Mesenchymal stem cell (in vitro differentiated cells and primary cell): Measurements from ENCODE around the gene VTI1A.

Experiments
- DNase-seq: peaks from one replicate; pipeline ENCODE4 v3.0.0-alpha.2; 2013
- H2AFZ ChIP-seq: one replicate; pipeline ENCODE4 v1.6.1; 2013; ENCODE audit warnings: low read depth, mild to moderate bottlenecking, control low read depth, inconsistent platforms, low read length, moderate library complexity
- H2AK5ac ChIP-seq: 2 replicates; pipeline ENCODE4 v1.6.1; 2013; ENCODE audit warnings: low read length, moderate library complexity, mild to moderate bottlenecking, inconsistent platforms; ENCODE audit not compliant: severe bottlenecking
- H2BK120ac ChIP-seq: one replicate; pipeline ENCODE4 v1.6.1; 2013; ENCODE audit warnings: low read depth, mild to moderate bottlenecking, inconsistent platforms, low read length, moderate library complexity
- H2BK12ac ChIP-seq, 2 experiments: one replicate each; pipeline ENCODE4 v1.6.1; 2013; ENCODE audit warnings: inconsistent platforms in 2 of 2, low read length in 2 of 2, mild to moderate bottlenecking in 2 of 2, moderate library complexity in 2 of 2, control low read depth in 1 of 2
- H2BK15ac ChIP-seq: one replicate; pipeline ENCODE4 v1.6.1; 2013; ENCODE audit warnings: mild to moderate bottlenecking, low read depth, inconsistent platforms; ENCODE audit not compliant: poor library complexity, severe bottlenecking
- H2BK5ac ChIP-seq: 2 replicates; pipeline ENCODE4 v1.6.1; 2013; ENCODE audit warnings: low read depth, mild to moderate bottlenecking, low read length, control low read depth, inconsistent platforms; ENCODE audit not compliant: poor library complexity, severe bottlenecking
- H3K14ac ChIP-seq, 2 experiments: one replicate each; pipeline ENCODE4 v1.6.1; 2013; ENCODE audit warnings: inconsistent platforms in 2 of 2, low read length in 2 of 2, control low read depth in 1 of 2, mild to moderate bottlenecking in 1 of 2, moderate library complexity in 1 of 2
- H3K18ac ChIP-seq, 2 experiments: one replicate each; pipeline ENCODE4 v1.6.1; 2013; ENCODE audit warnings: inconsistent platforms in 2 of 2, low read length in 2 of 2, control low read depth in 1 of 2, low read depth in 1 of 2, mild to moderate bottlenecking in 1 of 2
- H3K23ac ChIP-seq, 2 experiments: one replicate each; pipeline ENCODE4 v1.6.1; 2013; ENCODE audit warnings: inconsistent platforms in 2 of 2, low read length in 2 of 2, mild to moderate bottlenecking in 2 of 2, moderate library complexity in 2 of 2, control low read depth in 1 of 2
- H3K27ac ChIP-seq: 2 replicates; pipeline ENCODE4 v1.5.1; 2013; ENCODE audit warnings: mild to moderate bottlenecking, moderate library complexity, low read length, control low read depth, inconsistent platforms; ENCODE audit not compliant: poor library complexity, severe bottlenecking
- H3K27me3 ChIP-seq, 2 experiments: 2 replicates each; pipeline versions ENCODE4 v1.6.1 to v1.7.0; 2013; ENCODE audit warnings: low read length in 2 of 2, mild to moderate bottlenecking in 2 of 2, moderate library complexity in 2 of 2, control low read depth in 1 of 2, inconsistent platforms in 1 of 2; ENCODE audit not compliant: control insufficient read depth in 1 of 2, insufficient read depth in 1 of 2
- H3K36me3 ChIP-seq, 2 experiments: 2 replicates each; pipeline versions ENCODE4 v1.6.1 to v1.7.0; 2013; ENCODE audit warnings: low read length in 2 of 2, control low read depth in 1 of 2, inconsistent platforms in 1 of 2, low read depth in 1 of 2, mild to moderate bottlenecking in 1 of 2; ENCODE audit not compliant: insufficient read depth in 2 of 2, control insufficient read depth in 1 of 2
- H3K4ac ChIP-seq, 2 experiments: one replicate each; pipeline ENCODE4 v1.6.1; 2013; ENCODE audit warnings: inconsistent platforms in 2 of 2, low read length in 2 of 2, mild to moderate bottlenecking in 2 of 2, moderate library complexity in 2 of 2, control low read depth in 1 of 2, low read depth in 1 of 2
- H3K4me1 ChIP-seq: 2 replicates; pipeline ENCODE4 v1.6.1; 2013; ENCODE audit warnings: low read depth, low read length, control low read depth; ENCODE audit not compliant: control insufficient read depth, insufficient read depth
- H3K4me2 ChIP-seq: 2 replicates; pipeline ENCODE4 v1.6.1; 2013; ENCODE audit warnings: low read length, mild to moderate bottlenecking, inconsistent platforms; ENCODE audit not compliant: poor library complexity, severe bottlenecking
- H3K4me3 ChIP-seq, 2 experiments: 2 replicates each; pipeline versions ENCODE4 v1.5.1 to v1.7.0; 2013; ENCODE audit warnings: low read length in 2 of 2, mild to moderate bottlenecking in 2 of 2, control low read depth in 1 of 2, low read depth in 1 of 2; ENCODE audit not compliant: insufficient read depth in 1 of 2
- H3K79me1 ChIP-seq: replicated peaks from 2 replicates; pipeline ENCODE4 v1.6.1; 2013; ENCODE audit warnings: mild to moderate bottlenecking, control low read depth, low read length, inconsistent platforms; ENCODE audit not compliant: poor library complexity, severe bottlenecking
- H3K9ac ChIP-seq: 2 replicates; pipeline ENCODE4 v1.7.0; 2013; ENCODE audit warnings: mild to moderate bottlenecking, low read length, moderate library complexity
- H3K9me3 ChIP-seq: 2 replicates; pipeline ENCODE4 v1.7.0; 2013; ENCODE audit warnings: mild to moderate bottlenecking, low read length; ENCODE audit not compliant: control insufficient read depth
- H4K8ac ChIP-seq: one replicate; pipeline ENCODE4 v1.6.1; 2013; ENCODE audit warnings: inconsistent platforms, mild to moderate bottlenecking, low read length, moderate library complexity
- H4K91ac ChIP-seq: one replicate; pipeline ENCODE4 v1.6.1; 2013; ENCODE audit warnings: mild to moderate bottlenecking, low read length, inconsistent platforms
- WGBS: methylation state at CpG from one replicate; pipeline ENCODE4 v1.1.7; 2013; ENCODE audit warnings: mixed read lengths; 5-methylcytosine and 5-hydroxymethylcytosine counted together

VTI1A gene

DNA sequence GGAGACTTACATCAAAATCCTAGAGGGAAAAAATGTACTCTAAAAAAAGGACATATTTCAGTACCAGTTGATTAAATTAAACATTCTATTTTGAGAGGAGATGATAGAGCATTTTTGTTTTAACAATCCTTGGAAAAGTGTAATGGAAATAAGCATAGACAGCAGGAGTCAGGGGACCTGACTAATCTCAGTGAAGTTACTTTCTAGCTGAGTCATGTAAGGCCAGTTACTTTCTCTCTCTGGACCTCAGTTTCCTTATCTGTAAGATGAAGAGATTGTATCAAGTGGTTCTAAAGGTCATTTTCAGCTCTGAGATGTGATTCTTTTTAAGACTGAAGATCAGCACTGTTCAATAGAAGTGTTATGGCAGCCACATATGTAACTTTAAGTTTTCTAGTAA is 44.1 kb downstream of the VTI1A start:
- H3K4me3 ChIP-seq = no peak overlapping the region
- H2BK15ac ChIP-seq = no peak overlapping the region
- H3K79me1 ChIP-seq = peaks cover 9% of the 10 kb centered on the region

DNA sequence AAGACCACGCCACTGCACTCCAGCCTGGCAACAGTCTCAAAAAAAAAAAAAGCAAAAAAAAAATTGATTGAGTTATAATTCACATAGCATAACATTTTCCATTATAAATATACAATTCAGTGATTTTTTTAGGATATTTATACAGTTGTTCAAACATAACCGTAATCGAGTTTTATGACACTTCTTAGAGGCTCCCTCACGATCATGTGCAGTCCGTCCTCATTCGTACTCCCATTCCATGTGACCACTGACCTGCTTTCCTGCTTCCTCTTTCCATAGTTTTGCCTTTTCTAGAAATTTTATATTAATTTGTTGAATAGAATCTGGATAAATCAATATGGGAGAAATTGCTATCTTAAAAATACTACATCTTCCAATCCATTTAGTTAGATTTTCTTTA is 45.7 kb downstream of the VTI1A start:
- H3K36me3 ChIP-seq = no peaks in the 10 kb centered on the region
- H3K9me3 ChIP-seq = no peaks in the 10 kb centered on the region
- no peaks in the 10 kb centered on the region for H3K4me1 ChIP-seq
- H2AFZ ChIP-seq = no peak overlapping the region
- peaks cover 8% of the 10 kb centered on the region for H3K79me1 ChIP-seq
- H2BK12ac ChIP-seq = no peak overlapping the region
- no peak overlapping the region for H2BK120ac ChIP-seq
- no peak overlapping the region for H3K27ac ChIP-seq
- no peak overlapping the region for H3K4me3 ChIP-seq
- H3K4me2 ChIP-seq = no peak overlapping the region
- no peak overlapping the region for H4K91ac ChIP-seq
- no peak overlapping the region for H3K9ac ChIP-seq
- H2AK5ac ChIP-seq = no peak overlapping the region
- H3K18ac ChIP-seq = no peak overlapping the region
- no peak overlapping the region for H2BK5ac ChIP-seq
- H3K23ac ChIP-seq = no peak overlapping the region
- H2BK15ac ChIP-seq = no peak overlapping the region
- DNase-seq = no peak
- no peaks in the 10 kb centered on the region for H3K27me3 ChIP-seq
- WGBS = 98% methylated on average over 5 of the region's 6 CpGs
- H3K14ac ChIP-seq = no peak overlapping the region
- H3K4ac ChIP-seq = no peak overlapping the region
- no peak overlapping the region for H4K8ac ChIP-seq

More for the DNA sequence above, 44.1 kb downstream of the VTI1A start:
- Histone ChIP-seq H2AK5ac (no peak overlapping the region), H3K4ac (no peak overlapping the region), H2BK12ac (no peak overlapping the region), H3K9me3 (no peaks in the 10 kb centered on the region), H3K27me3 (no peaks in the 10 kb centered on the region), H4K91ac (no peak overlapping the region), H3K23ac (no peak overlapping the region), H2BK120ac (no peak overlapping the region), H3K14ac (no peak overlapping the region), H4K8ac (no peak overlapping the region), H3K9ac (peak overlapping the region; percentile 49), H2BK5ac (no peak overlapping the region), H3K36me3 (peaks cover 0 to 3% of the 10 kb centered on the region in 2 experiments), H3K27ac (no peak overlapping the region), H3K4me2 (no peak overlapping the region), H3K18ac (no peak overlapping the region), H3K4me1 (no peaks in the 10 kb centered on the region), H2AFZ (no peak overlapping the region)
- DNase-seq = peak; percentile 30

DNA sequence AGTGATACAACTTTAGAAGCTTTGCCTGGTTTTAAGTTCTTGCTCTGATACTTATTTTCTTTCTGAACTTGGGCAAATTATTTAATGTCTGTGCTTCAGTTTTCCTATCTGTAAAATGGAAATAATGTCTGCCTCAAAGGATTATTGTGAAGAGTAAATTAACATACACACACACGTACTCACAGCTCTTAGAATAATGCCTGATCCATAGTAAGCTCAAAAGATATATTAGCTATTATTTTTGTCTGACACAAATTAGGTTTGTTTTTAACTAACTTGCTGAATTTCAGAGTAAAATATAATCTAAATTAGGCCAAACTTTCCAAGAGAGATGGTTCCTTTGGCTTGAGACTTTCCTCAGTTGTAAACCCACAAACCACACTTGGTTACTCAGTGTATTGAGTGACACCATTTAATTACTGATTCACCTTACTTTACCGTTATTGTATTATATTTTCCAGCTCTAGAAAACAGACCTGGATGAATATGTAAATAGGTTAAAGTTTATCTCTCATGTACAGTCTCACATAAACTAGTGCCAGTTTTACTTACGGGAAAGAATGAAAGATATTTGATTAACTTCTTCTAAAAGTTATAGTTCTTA is 50.4 kb downstream of the VTI1A start:
- H3K14ac ChIP-seq = no peak overlapping the region
- H2BK120ac ChIP-seq = no peak overlapping the region
- H3K4ac ChIP-seq = no peak overlapping the region
- H3K9ac ChIP-seq = no peak overlapping the region
- H3K27me3 ChIP-seq = no peaks in the 10 kb centered on the region
- H2AFZ ChIP-seq = no peak overlapping the region
- no peak overlapping the region for H2AK5ac ChIP-seq
- H4K91ac ChIP-seq = no peak overlapping the region
- peaks cover 8% of the 10 kb centered on the region for H3K79me1 ChIP-seq
- no peaks in the 10 kb centered on the region for H3K4me1 ChIP-seq
- H3K27ac ChIP-seq = no peak overlapping the region
- no peak overlapping the region for H4K8ac ChIP-seq
- no peak overlapping the region for H2BK5ac ChIP-seq
- no CpG with 5 or more reads among the region's 3 CpGs for WGBS
- no peak overlapping the region for H3K23ac ChIP-seq
- no peak overlapping the region for H3K18ac ChIP-seq
- H2BK15ac ChIP-seq = no peak overlapping the region
- H3K36me3 ChIP-seq = peaks cover 0 to 3% of the 10 kb centered on the region in 2 experiments
- no peak overlapping the region for H3K4me3 ChIP-seq
- no peak overlapping the region for H3K4me2 ChIP-seq
- DNase-seq = no peak
- no peak overlapping the region for H2BK12ac ChIP-seq
- H3K9me3 ChIP-seq = no peaks in the 10 kb centered on the region

DNA sequence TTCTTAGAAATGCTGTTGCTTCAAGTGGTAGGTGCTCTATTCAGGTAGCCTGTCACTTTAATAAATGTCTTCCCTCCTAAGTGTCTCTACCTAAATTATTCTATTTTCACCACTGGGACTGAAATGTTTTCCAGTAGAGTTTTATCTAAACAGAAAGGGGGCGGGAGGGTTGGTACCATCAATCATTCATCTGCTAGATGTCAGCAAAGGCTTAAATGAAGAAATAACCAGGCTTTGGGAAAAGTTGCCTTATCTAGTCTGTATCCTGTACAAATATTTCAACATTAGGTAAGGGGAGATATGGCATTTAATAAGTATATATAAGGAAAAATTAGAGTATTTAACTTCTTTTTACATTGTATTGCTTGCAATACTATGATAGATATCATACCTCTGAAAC is 51.8 kb downstream of the VTI1A start:
- H3K27me3 ChIP-seq = no peaks in the 10 kb centered on the region
- no peak overlapping the region for H3K14ac ChIP-seq
- no peak overlapping the region for H2BK120ac ChIP-seq
- H3K36me3 ChIP-seq = peaks cover 0 to 3% of the 10 kb centered on the region in 2 experiments
- H4K8ac ChIP-seq = no peak overlapping the region
- H2AFZ ChIP-seq = no peak overlapping the region
- H3K79me1 ChIP-seq = peaks cover 7% of the 10 kb centered on the region
- no peaks in the 10 kb centered on the region for H3K4me1 ChIP-seq
- H3K9me3 ChIP-seq = no peaks in the 10 kb centered on the region
- DNase-seq = no peak
- no peak overlapping the region for H3K4ac ChIP-seq
- no peak overlapping the region for H2BK15ac ChIP-seq
- H3K27ac ChIP-seq = no peak overlapping the region
- H3K4me3 ChIP-seq = no peak overlapping the region
- no peak overlapping the region for H3K4me2 ChIP-seq
- H2AK5ac ChIP-seq = no peak overlapping the region
- H3K23ac ChIP-seq = no peak overlapping the region
- no peak overlapping the region for H2BK5ac ChIP-seq
- H3K18ac ChIP-seq = no peak overlapping the region
- WGBS = 78% methylated on average over 1 of the region's 1 CpG
- no peak overlapping the region for H2BK12ac ChIP-seq
- H4K91ac ChIP-seq = no peak overlapping the region
- H3K9ac ChIP-seq = no peak overlapping the region
